ENCODE results near the gene DTYMK. TPM values are rescaled to one million over a fixed set of nuclear protein-coding genes. Genes with fewer than 3 reads are reported as not detected.

The DTYMK gene
- total RNA-seq, 1 donor from 2014 or later, result 102 TPM

- no peak for TF ChIP-seq CTCF (conservative IDR thresholded peaks at IDR 0.05; ENCODE audit: low read depth, low read length)
- no peak for DNase-seq (ENCODE audit: low read depth)
- no peak overlapping the region for H3K4me3 ChIP-seq (ENCODE audit: low read depth, low read length)
Measured at GRCh38 chr2:241633561-241633960, 53.1 kb downstream of the DTYMK start.

- H3K4me3 ChIP-seq (ENCODE audit: low read depth, low read length), result no peak overlapping the region
- no peak for TF ChIP-seq CTCF (conservative IDR thresholded peaks at IDR 0.05; ENCODE audit: low read depth, low read length)
- DNase-seq (ENCODE audit: low read depth), result no peak
Measured at GRCh38 chr2:241632478-241633325, 53.9 kb downstream of the DTYMK start.

DNA sequence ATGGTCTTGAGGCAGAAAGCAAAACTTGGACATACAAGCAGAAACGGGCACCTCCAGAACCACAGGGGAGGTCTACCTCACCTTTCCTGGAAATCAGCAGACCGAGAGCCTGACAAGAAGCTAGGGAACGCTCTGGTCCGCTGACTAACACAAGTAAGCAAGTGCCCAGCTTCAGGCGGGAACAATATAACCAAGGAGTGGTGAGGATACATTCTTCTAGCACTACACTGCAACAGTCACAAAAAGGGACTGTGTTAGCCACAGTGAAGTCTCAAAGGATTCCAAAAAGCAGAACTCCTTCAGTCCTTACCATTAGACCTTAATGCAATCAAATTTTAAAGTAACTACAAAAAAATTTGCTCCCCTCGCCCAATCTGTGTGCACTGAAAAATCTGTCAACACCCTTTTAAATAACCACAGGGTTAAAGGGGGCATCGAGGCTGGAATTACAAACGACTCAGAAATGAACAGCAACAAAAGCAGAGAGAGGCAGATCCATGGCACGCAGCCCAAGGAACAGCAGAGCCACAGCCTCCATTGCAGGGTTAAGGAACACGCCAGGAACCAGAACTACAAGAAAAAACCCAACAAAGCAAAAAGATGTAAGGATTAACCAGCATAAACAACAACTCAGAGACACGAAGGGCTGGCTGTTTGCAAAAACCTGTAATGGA lies 56.7 kb downstream of the DTYMK start:
- peak; percentile 61 for DNase-seq (ENCODE audit: low read depth)
- H3K4me3 ChIP-seq (ENCODE audit: low read depth, low read length), result no peak overlapping the region
- TF ChIP-seq CTCF (conservative IDR thresholded peaks at IDR 0.05; ENCODE audit: low read depth, low read length), result no peak

- no peak overlapping the region for H3K4me3 ChIP-seq (ENCODE audit: low read depth, low read length)
- TF ChIP-seq CTCF (conservative IDR thresholded peaks at IDR 0.05; ENCODE audit: low read depth, low read length), result no peak
- DNase-seq (ENCODE audit: low read depth), result no peak
Measured at GRCh38 chr2:241627675-241628074, 58.9 kb downstream of the DTYMK start.

Other genes starting within 250 kb of the DTYMK start
- 256 and 264 TPM in 2 replicates for gene STK25, start 178.2 kb downstream of the DTYMK start, total RNA-seq
- 76.7 and 83.3 TPM in 2 replicates for gene BOK, start 128.1 kb downstream of the DTYMK start, total RNA-seq
- gene THAP4, start 49.7 kb downstream of the DTYMK start, total RNA-seq, result 42.4 and 73.8 TPM in 2 replicates
- 58.6 and 72.5 TPM in 2 replicates for gene ATG4B, start 49.1 kb downstream of the DTYMK start, total RNA-seq
- 10.4 and 25.5 TPM in 2 replicates for gene ING5, start 15.2 kb upstream of the DTYMK start, total RNA-seq
- 10.8 and 13.9 TPM in 2 replicates for gene D2HGDH, start 47.8 kb upstream of the DTYMK start, total RNA-seq
- gene GAL3ST2, start 90.0 kb upstream of the DTYMK start, total RNA-seq, result 0.22 TPM in 1 of 2 replicates, not detected in the other
- not detected in 2 replicates for gene NEU4, start 122.4 kb upstream of the DTYMK start, total RNA-seq
- 0.29 and 0.92 TPM in 2 replicates for gene PDCD1, start 172.1 kb upstream of the DTYMK start, total RNA-seq
- gene RTP5, start 182.9 kb upstream of the DTYMK start, total RNA-seq, result not detected in 2 replicates

Measured in epithelial cell of proximal tubule (primary cell).